HepG2 (cell line): ENCODE measurements around the gene PRPSAP1. TPM values are rescaled to one million over a fixed set of nuclear protein-coding genes. Genes with fewer than 3 reads are reported as not detected.

Source experiments
- ATAC-seq: fragments of 200-7000 bp; cut with Tn5 transposase; 3 replicates; pipeline ENCODE4 v1.9.1; 2020; ENCODE audit warnings: mild to moderate bottlenecking, moderate library complexity
- BruUV-seq: library from RNA; stranded (reverse); fragments of 400-500 nt; replicated peaks from 2 replicates; lab custom pipeline; 2021; lab: Mats Ljungman, UMichigan
- CTCF ChIA-PET: fragments of 300-600 bp; formaldehyde crosslinking; extraction: SDS; loops from one replicate; lab custom pipeline; 2021; ENCODE audit warnings: low total read pairs, inconsistent platforms, low intra/inter-chr PET ratio; lab: Yijun Ruan, JAX
- POLR2A ChIA-PET: fragments of 350-600 bp; sonication (Branson Sonifier 250); formaldehyde crosslinking; loops from one replicate; lab custom pipeline; 2020; ENCODE audit warnings: antibody characterized with exemption, inconsistent platforms; lab: Yijun Ruan, JAX
- DNase-seq: peaks from one replicate; pipeline ENCODE4 v3.0.0-alpha.2; 2015; ENCODE audit warnings: low spot score
- FAIRE-seq: peaks from 3 replicates; lab custom pipeline; 2011; peaks lifted over from hg19 to GRCh38; lab: Jason Lieb, UNC
- H2AFZ ChIP-seq: one replicate; pipeline ENCODE4 v1.6.1; 2011; ENCODE audit warnings: low read length, inconsistent platforms
- H3K27ac ChIP-seq: fragments of 300-600 bp; 3 replicates; pipeline ENCODE4 v1.8.0; 2011; ENCODE audit warnings: mixed run types, mild to moderate bottlenecking, mixed read lengths, low read length, inconsistent platforms; ENCODE audit not compliant: insufficient read depth; ENCODE audit errors: extremely low read length
- H3K27me3 ChIP-seq, 2 experiments: fragments of 200-600 bp in 1 of 2; 2 replicates in 1 of 2; 3 replicates in 1 of 2; pipeline versions ENCODE4 v1.6.0 to v1.8.0; 2011; ENCODE audit warnings: low read length in 2 of 2, mild to moderate bottlenecking in 2 of 2, moderate library complexity in 2 of 2, inconsistent platforms in 1 of 2; ENCODE audit not compliant: insufficient read depth in 2 of 2, control insufficient read depth in 1 of 2
- H3K36me3 ChIP-seq, 2 experiments: fragments of 200-600 bp in 1 of 2; replicated peaks in 1 of 2; 2 replicates in 1 of 2; 3 replicates in 1 of 2; pipeline versions ENCODE4 v1.5.1 to v1.8.0; 2011; ENCODE audit warnings: low read length in 2 of 2, inconsistent platforms in 1 of 2; ENCODE audit not compliant: insufficient read depth in 2 of 2, control insufficient read depth in 1 of 2
- H3K4me1 ChIP-seq: 2 replicates; pipeline ENCODE4 v1.5.1; 2012; ENCODE audit warnings: low read length, inconsistent platforms; ENCODE audit not compliant: insufficient read depth
- H3K4me2 ChIP-seq: 2 replicates; pipeline ENCODE4 v1.6.0; 2011; ENCODE audit warnings: low read depth, low read length, inconsistent platforms
- H3K4me3 ChIP-seq, 3 experiments: fragments of 200-600 bp in 1 of 3; sonication (generic), shearing (Covaris generic) in 1 of 3; replicated peaks in 1 of 3; 2 replicates each; pipeline ENCODE4 v1.5.1; 2011 to 2016; ENCODE audit warnings: low read length in 3 of 3, inconsistent platforms in 2 of 3, low read depth in 2 of 3, mild to moderate bottlenecking in 2 of 3, control low read depth in 1 of 3, mixed read lengths in 1 of 3; ENCODE audit not compliant: insufficient read depth in 1 of 3
- H3K79me2 ChIP-seq: one replicate; pipeline ENCODE4 v1.6.1; 2011; ENCODE audit warnings: low read length, inconsistent platforms; ENCODE audit not compliant: insufficient read depth
- H3K9ac ChIP-seq: 2 replicates; pipeline ENCODE4 v1.6.0; 2011; ENCODE audit warnings: mild to moderate bottlenecking, low read depth, low read length, inconsistent platforms; ENCODE audit not compliant: insufficient read depth
- H3K9me3 ChIP-seq: 2 replicates; pipeline ENCODE4 v1.5.1; 2012; ENCODE audit warnings: mild to moderate bottlenecking, low read length
- H4K20me1 ChIP-seq: 2 replicates; pipeline ENCODE4 v1.6.0; 2011; ENCODE audit warnings: inconsistent platforms, mild to moderate bottlenecking, low read length, moderate library complexity; ENCODE audit not compliant: insufficient read depth
- CTCF ChIP-seq: sonication (generic); formaldehyde crosslinking; IDR thresholded peaks from 2 replicates; pipeline ENCODE4 v1.5.0; 2020; ENCODE audit warnings: mild to moderate bottlenecking, missing genetic modification reagents, moderate library complexity
- JUNB ChIP-seq: sonication (generic); formaldehyde crosslinking; IDR thresholded peaks from 2 replicates; pipeline ENCODE4 v1.8.0; 2022; ENCODE audit warnings: missing genetic modification reagents, mild to moderate bottlenecking, borderline replicate concordance
- KIAA2018 ChIP-seq: sonication (generic); formaldehyde crosslinking; IDR thresholded peaks from 2 replicates; pipeline ENCODE4 v1.5.0; 2020; ENCODE audit warnings: mild to moderate bottlenecking, missing genetic modification reagents, borderline replicate concordance
- PCBP1 ChIP-seq: fragments of 200-400 bp; formaldehyde crosslinking; IDR thresholded peaks from 2 replicates; pipeline ENCODE4 v1.6.1; 2017; ENCODE audit warnings: mild to moderate bottlenecking, low read depth, low read length, borderline replicate concordance
- POLR2G ChIP-seq: fragments of 200-400 bp; formaldehyde crosslinking; IDR thresholded peaks from 2 replicates; pipeline ENCODE4 v1.6.1; 2018; ENCODE audit warnings: mild to moderate bottlenecking, low read depth, low read length, moderate library complexity
- RFXANK ChIP-seq: IDR thresholded peaks from 2 replicates; pipeline ENCODE4 v1.6.1; 2016
- SMAD1 ChIP-seq: sonication (generic); formaldehyde crosslinking; IDR thresholded peaks from 2 replicates; pipeline ENCODE4 v1.4.0; 2020; ENCODE audit warnings: missing genetic modification reagents, low read depth, mild to moderate bottlenecking, borderline replicate concordance
- TCF7L2 ChIP-seq: IDR thresholded peaks from 2 replicates; pipeline ENCODE4 v1.6.1; 2011; ENCODE audit warnings: mild to moderate bottlenecking, low read depth, low read length, moderate library complexity
- TEAD2 ChIP-seq: sonication (generic); formaldehyde crosslinking; IDR thresholded peaks from 2 replicates; pipeline ENCODE4 v1.9.0; 2021; ENCODE audit warnings: missing genetic modification reagents
- XBP1 ChIP-seq: sonication (generic); formaldehyde crosslinking; IDR thresholded peaks from 2 replicates; pipeline ENCODE4 v1.5.0; 2020; ENCODE audit warnings: missing genetic modification reagents
- WGBS: methylation state at CpG from one replicate; pipeline ENCODE4 v1.1.6; 2017; ENCODE audit warnings: low lambda C conversion rate; 5-methylcytosine and 5-hydroxymethylcytosine counted together
- in situ Hi-C: cut with HindIII; loops from 2 replicates; pipeline ENCODE4 v1.10.0; 2017; ENCODE audit warnings: low pct_unique_long_range_greater_than_20kb; ENCODE audit not compliant: extremely low pct_ligation_motif_present
- intact Hi-C: fragments of 100-400 bp; cut with micrococcal nuclease; formaldehyde crosslinking; loops from one replicate; pipeline ENCODE4 v1.10.0; 2022; ENCODE audit not compliant: unreplicated experiment
- polyA plus RNA-seq, 8 experiments: library from polyadenylated mRNA; depleted of rRNA in 3 of 8; stranded (reverse) in 7 of 8; unstranded in 1 of 8; fragments of >200 nt; fragmentation: Illumina TruSeq in 4 of 8; extraction: Trizol in 4 of 8; gene quantifications; 2 replicates each; pipeline versions ENCODE4 v1.2.1 to v1.2.3, GENCODE V29; 2011 to 2016; ENCODE audit warnings: low read depth in 4 of 8, missing spikeins in 1 of 8, mixed read lengths in 1 of 8; ENCODE audit not compliant: insufficient read depth in 1 of 8
- total RNA-seq, 5 experiments: library from RNA; depleted of rRNA; stranded (reverse); fragments of >200 nt; fragmentation: Illumina TruSeq; extraction: Trizol; gene quantifications; 2 replicates each; pipeline ENCODE4 v1.2.3, GENCODE V29; 2016; ENCODE audit warnings: low read depth in 1 of 5

PRPSAP1 gene
- total and polyA plus RNA-seq, 2 of the 13 experiments (the other 11 are each of a cell fraction or from before 2014, with no cell fraction given): 91.1 to 314 TPM

- no peak for TF ChIP-seq KIAA2018 (CRISPR knock-in tag)
Observed at GRCh38 chr17:76331083-76331482, 22.6 kb downstream of the PRPSAP1 start (continued).

- Histone ChIP-seq H3K79me2 (peaks cover 25% of the 10 kb centered on the region), H3K4me1 (no peaks in the 10 kb centered on the region), H3K36me3 (peaks cover 31 to 79% of the 10 kb centered on the region in 2 experiments), H4K20me1 (peaks cover 16% of the 10 kb centered on the region), H3K9ac (no peak overlapping the region), H3K27me3 (no peaks in the 10 kb centered on the region), H3K4me3 (no peak overlapping the region), H3K27ac (no peak overlapping the region), H3K4me2 (no peak overlapping the region), H2AFZ (no peak overlapping the region), H3K9me3 (no peaks in the 10 kb centered on the region)
- ChIA-PET POLR2A (interaction anchor here (1.6 kb wide), 1 partner anchor 24 kb away, joined by 6 read pairs; the partner anchor contains the start of gene PRPSAP1), CTCF (no interaction called here)
- no peak for ATAC-seq
- WGBS: 95% methylated on average over 8 of the region's 8 CpGs
- no TSS peak for BruUV-seq
- DNase-seq: no peak
- in situ Hi-C loops: no loop called here
- FAIRE-seq: no peak
- intact Hi-C loops: no loop called here
- no peak for TF ChIP-seq RFXANK
- no peak for TF ChIP-seq CTCF (CRISPR knock-in tag)
- TF ChIP-seq XBP1: no peak
- no peak for TF ChIP-seq TEAD2 (CRISPR knock-in tag)
- TF ChIP-seq TCF7L2: no peak
- no peak for TF ChIP-seq PCBP1
- TF ChIP-seq SMAD1 (CRISPR knock-in tag): no peak
- TF ChIP-seq POLR2G: no peak
- no peak for TF ChIP-seq JUNB (CRISPR knock-in tag)
Observed at GRCh38 chr17:76329664-76330063, 24.1 kb downstream of the PRPSAP1 start.
